ENCODE measurements around the gene GZF1. TPM values are rescaled to one million over a fixed set of nuclear protein-coding genes. Genes with fewer than 3 reads are reported as not detected.

Gene GZF1
- total and polyA plus RNA-seq, 9 donors: 8.5 to 31.4 (median 16.8) TPM

DNA sequence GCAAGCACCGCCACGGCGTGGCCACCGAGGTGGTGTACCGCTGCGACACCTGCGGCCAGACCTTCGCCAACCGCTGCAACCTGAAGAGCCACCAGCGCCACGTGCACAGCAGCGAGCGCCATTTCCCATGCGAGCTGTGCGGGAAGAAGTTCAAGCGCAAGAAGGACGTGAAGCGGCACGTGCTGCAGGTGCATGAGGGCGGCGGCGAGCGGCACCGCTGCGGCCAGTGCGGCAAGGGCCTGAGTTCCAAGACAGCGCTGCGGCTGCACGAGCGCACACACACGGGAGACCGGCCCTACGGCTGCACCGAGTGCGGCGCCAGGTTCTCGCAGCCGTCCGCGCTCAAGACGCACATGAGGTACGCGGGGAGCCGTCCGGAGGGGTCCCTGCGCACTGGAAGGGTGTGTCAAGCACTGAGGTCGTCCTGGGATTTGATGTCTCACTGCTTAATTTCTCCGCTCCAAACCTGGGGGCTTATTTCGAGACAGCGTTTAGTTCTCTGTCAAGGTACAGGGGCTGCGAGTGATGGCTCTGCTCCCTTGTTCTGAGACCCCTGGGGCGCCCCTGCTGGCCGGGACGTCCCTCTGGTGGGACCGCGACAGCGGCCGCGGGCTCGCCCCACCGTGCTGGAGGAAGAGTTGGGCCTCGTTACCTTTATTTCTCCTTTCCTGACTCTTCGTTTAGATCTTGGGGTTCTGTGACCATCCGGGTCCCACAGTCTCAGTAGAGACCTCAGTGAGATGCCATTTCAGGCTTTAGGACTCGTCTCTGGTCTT is 3.6 kb downstream of the GZF1 start:
- 94 to 95% (median 94%) methylated on average over 58 to 65 of the region's 65 CpGs for WGBS, 3 donors
- intact Hi-C loops (cut with DNase I): loop anchor here in 1 of 4 donors (10.0 kb wide), 2 partner anchors 59 to 269 kb away; partner anchors contain the start of genes CST3 and NAPB
- peak in 1 of 5 donors; percentile 32 for DNase-seq
- Histone ChIP-seq H3K27me3 (no peaks in the 10 kb centered on the region), H3K4me3 (no peak overlapping the region), H3K4me1 (ENCODE audit: insufficient read depth) (peaks cover 11% of the 10 kb centered on the region), H3K9me3 (no peaks in the 10 kb centered on the region), H3K36me3 (no peaks in the 10 kb centered on the region), H3K27ac (no peak overlapping the region)
- no peak for TF ChIP-seq EP300 (IDR thresholded peaks at IDR 0.05)
- TF ChIP-seq, protein P1, sequence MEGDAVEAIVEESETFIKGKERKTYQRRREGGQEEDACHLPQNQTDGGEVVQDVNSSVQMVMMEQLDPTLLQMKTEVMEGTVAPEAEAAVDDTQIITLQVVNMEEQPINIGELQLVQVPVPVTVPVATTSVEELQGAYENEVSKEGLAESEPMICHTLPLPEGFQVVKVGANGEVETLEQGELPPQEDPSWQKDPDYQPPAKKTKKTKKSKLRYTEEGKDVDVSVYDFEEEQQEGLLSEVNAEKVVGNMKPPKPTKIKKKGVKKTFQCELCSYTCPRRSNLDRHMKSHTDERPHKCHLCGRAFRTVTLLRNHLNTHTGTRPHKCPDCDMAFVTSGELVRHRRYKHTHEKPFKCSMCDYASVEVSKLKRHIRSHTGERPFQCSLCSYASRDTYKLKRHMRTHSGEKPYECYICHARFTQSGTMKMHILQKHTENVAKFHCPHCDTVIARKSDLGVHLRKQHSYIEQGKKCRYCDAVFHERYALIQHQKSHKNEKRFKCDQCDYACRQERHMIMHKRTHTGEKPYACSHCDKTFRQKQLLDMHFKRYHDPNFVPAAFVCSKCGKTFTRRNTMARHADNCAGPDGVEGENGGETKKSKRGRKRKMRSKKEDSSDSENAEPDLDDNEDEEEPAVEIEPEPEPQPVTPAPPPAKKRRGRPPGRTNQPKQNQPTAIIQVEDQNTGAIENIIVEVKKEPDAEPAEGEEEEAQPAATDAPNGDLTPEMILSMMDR (IDR thresholded peaks at IDR 0.05): no peak
- TF ChIP-seq POLR2A (IDR thresholded peaks at IDR 0.05): no peak

DNA sequence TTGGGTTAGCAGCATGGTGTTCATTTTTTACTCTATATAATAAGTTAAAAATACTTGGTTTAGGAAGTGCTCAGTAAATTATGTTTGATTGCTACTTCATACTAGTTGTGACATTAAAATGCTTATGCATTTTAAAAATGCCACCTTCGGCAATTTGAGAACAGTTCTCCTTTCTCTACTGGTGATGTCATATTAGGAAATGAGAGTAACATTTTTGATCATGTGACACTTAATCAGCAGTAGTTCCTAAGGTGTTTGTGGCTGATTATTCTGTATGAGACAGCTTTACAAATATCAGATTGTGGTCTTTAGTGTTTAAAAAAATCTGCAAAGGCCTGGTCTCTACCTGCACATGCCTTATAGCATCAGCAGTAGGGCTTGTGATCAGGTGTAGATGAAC is 4.4 kb downstream of the GZF1 start:
- WGBS, 3 donors: 60 to 79% (median 71%) methylated on average over 1 of the region's 1 CpG
- Histone ChIP-seq H3K9me3 (no peaks in the 10 kb centered on the region), H3K36me3 (no peaks in the 10 kb centered on the region), H3K4me3 (no peak overlapping the region), H3K27me3 (no peaks in the 10 kb centered on the region), H3K27ac (no peak overlapping the region), H3K4me1 (ENCODE audit: insufficient read depth) (peaks cover 9% of the 10 kb centered on the region)
- TF ChIP-seq EP300 (IDR thresholded peaks at IDR 0.05): no peak
- TF ChIP-seq POLR2A (IDR thresholded peaks at IDR 0.05): no peak
- intact Hi-C loops (cut with DNase I): loop anchor here in 1 of 4 donors (10.0 kb wide), 2 partner anchors 58 to 268 kb away; partner anchors contain the start of genes CST3 and NAPB
- DNase-seq: no peak

DNA sequence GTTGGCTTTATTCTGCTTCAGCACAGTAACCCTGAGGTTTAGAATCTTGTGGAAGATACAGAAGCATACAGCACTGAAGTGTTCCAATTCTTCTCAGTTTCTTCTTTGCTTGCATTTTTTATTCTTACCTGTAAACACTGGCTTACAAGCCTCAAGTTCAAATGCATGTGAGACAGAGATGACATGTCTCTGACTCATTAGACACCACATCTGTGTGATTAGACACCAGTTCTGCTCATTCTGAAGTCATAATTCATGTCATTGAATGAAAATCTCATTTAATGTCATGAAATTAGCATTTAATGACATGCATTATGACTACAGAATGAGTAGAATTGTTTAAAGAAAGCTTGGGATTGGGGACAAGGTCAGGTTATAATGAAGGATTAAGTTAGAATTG is 5.8 kb downstream of the GZF1 start:
- Histone ChIP-seq H3K4me1 (ENCODE audit: insufficient read depth) (peaks cover 9% of the 10 kb centered on the region), H3K27ac (no peak overlapping the region), H3K36me3 (no peaks in the 10 kb centered on the region), H3K9me3 (no peaks in the 10 kb centered on the region), H3K4me3 (no peak overlapping the region), H3K27me3 (no peaks in the 10 kb centered on the region)
- TF ChIP-seq EP300 (IDR thresholded peaks at IDR 0.05) (no peak), POLR2A (IDR thresholded peaks at IDR 0.05) (no peak)
- TF ChIP-seq, protein P1 (IDR thresholded peaks at IDR 0.05): no peak
- DNase-seq: no peak
- intact Hi-C loops (cut with DNase I): loop anchor here in 1 of 4 donors (10.0 kb wide), 2 partner anchors 57 to 267 kb away; partner anchors contain the start of genes CST3 and NAPB

DNA sequence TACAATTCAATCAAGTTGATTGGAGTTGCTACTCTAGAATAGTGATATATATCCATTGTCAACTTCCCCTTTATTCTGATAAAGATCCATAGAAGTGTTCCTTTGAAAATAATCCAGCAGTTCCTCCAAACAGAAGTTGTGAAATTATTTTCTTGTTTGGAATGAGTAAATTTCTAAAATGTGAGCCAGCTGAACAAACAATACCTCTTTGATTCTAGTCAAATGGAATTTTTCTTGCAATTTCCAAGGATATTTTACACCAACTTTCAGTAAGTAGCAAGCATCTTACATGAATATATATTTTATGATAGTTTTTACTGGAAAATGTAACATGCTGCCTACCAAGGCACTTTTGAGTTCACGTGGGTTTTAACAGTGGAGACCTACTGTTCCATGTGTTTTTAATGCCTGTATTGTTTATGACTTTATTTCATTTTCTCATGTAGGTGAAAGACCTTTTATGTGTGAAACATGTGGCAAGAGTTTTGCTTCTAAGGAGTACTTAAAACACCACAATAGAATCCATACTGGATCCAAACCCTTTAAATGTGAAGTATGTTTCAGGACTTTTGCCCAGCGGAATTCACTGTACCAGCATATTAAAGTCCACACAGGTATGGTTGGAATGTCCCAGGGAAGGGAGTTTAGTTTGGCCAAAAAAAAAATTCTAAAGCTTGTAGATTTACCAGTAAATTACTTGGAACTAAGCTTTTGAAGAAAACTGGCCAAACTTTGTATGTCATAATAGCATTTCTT is 6.5 kb downstream of the GZF1 start:
- DNase-seq: no peak
- Histone ChIP-seq H3K4me1 (ENCODE audit: insufficient read depth) (peaks cover 3% of the 10 kb centered on the region), H3K27ac (no peak overlapping the region), H3K9me3 (no peaks in the 10 kb centered on the region), H3K4me3 (no peak overlapping the region), H3K27me3 (no peaks in the 10 kb centered on the region), H3K36me3 (no peaks in the 10 kb centered on the region)
- TF ChIP-seq POLR2A (IDR thresholded peaks at IDR 0.05) (no peak), EP300 (IDR thresholded peaks at IDR 0.05) (no peak)
- TF ChIP-seq, protein P1 (IDR thresholded peaks at IDR 0.05): no peak
- intact Hi-C loops (cut with DNase I): loop anchor here in 1 of 4 donors (10.0 kb wide), 2 partner anchors 56 to 266 kb away; partner anchors contain the start of genes CST3 and NAPB
- WGBS, 3 donors: 77 to 87% (median 81%) methylated on average over 2 of the region's 2 CpGs

All from ovary (tissue), 9 donors.